Adrenal gland (tissue), 5 donors: ENCODE results near the gene TMED3.

ENCODE experiments used
- CTCF ChIP-seq, 6 experiments: fragments of 450-650 bp in 4 of 6; fragments of 200-600 bp in 2 of 6; sonication (generic) in 1 of 6; IDR thresholded peaks; 1 replicate in 5 of 6; 2 replicates in 1 of 6; pipeline versions ENCODE4 v1.5.1 to v1.8.0; 2016 to 2021; ENCODE audit warnings: antibody characterized with exemption in 6 of 6, mild to moderate bottlenecking in 2 of 6, moderate library complexity in 1 of 6
- POLR2A ChIP-seq, 2 donors: fragments of 450-650 bp; IDR thresholded peaks; one replicate each; pipeline ENCODE4 v1.6.1; 2017; ENCODE audit warnings: antibody characterized with exemption in 2 of 2, mild to moderate bottlenecking in 2 of 2, moderate library complexity in 1 of 2
- donor health status: DM: no; HTN: no; CAD: no.

- TF ChIP-seq CTCF (IDR thresholded peaks at IDR 0.05) (no peak), POLR2A (IDR thresholded peaks at IDR 0.05) (no peak)
Observed at GRCh38 chr15:79349525-79349924, 38.6 kb downstream of the TMED3 start.
